Smooth muscle cell (in vitro differentiated cells): ENCODE results near the gene CD72. TPM values are rescaled to one million over a fixed set of nuclear protein-coding genes. Genes with fewer than 3 reads are reported as not detected.

Experiments used
- DNase-seq: peaks from one replicate; lab custom pipeline; 2025; ENCODE audit not compliant: unreplicated experiment; lab: John Stamatoyannopoulos, UW
- H2AFZ ChIP-seq: fragments of 200-600 bp; sonication (generic); 2 replicates; pipeline ENCODE4 v1.6.0; 2016; ENCODE audit warnings: antibody characterized with exemption, low read depth, mild to moderate bottlenecking
- H3F3A ChIP-seq: fragments of 200-600 bp; sonication (generic); 2 replicates; pipeline ENCODE4 v1.6.0; 2017; ENCODE audit warnings: antibody characterized with exemption, low read depth
- H3K27ac ChIP-seq: fragments of 200-600 bp; sonication (generic); 2 replicates; pipeline ENCODE4 v1.5.1; 2016; ENCODE audit warnings: low read depth, mild to moderate bottlenecking
- H3K27me3 ChIP-seq: fragments of 200-600 bp; sonication (generic); 2 replicates; pipeline ENCODE4 v1.6.1; 2016; ENCODE audit warnings: low read depth, mild to moderate bottlenecking
- H3K36me3 ChIP-seq: fragments of 200-600 bp; sonication (generic); 2 replicates; pipeline ENCODE4 v1.5.1; 2016; ENCODE audit warnings: low read depth
- H3K4me1 ChIP-seq: fragments of 200-600 bp; sonication (generic); 2 replicates; pipeline ENCODE4 v1.5.1; 2016; ENCODE audit warnings: low read depth
- H3K4me2 ChIP-seq: fragments of 200-600 bp; sonication (generic); 2 replicates; pipeline ENCODE4 v1.6.0; 2016; ENCODE audit warnings: mild to moderate bottlenecking
- H3K4me3 ChIP-seq: fragments of 200-600 bp; sonication (generic); 2 replicates; pipeline ENCODE4 v1.5.1; 2016; ENCODE audit warnings: mild to moderate bottlenecking
- H3K79me2 ChIP-seq: fragments of 200-600 bp; sonication (generic); 2 replicates; pipeline ENCODE4 v1.6.0; 2016; ENCODE audit warnings: low read depth, mild to moderate bottlenecking
- H3K9ac ChIP-seq: fragments of 200-600 bp; sonication (generic); 2 replicates; pipeline ENCODE4 v1.6.0; 2016; ENCODE audit warnings: low read depth
- H3K9me3 ChIP-seq: fragments of 200-600 bp; sonication (generic); replicated peaks from 2 replicates; pipeline ENCODE4 v1.5.1; 2016; ENCODE audit warnings: low read depth
- H4K20me1 ChIP-seq: fragments of 200-600 bp; sonication (generic); 2 replicates; pipeline ENCODE4 v1.6.0; 2016; ENCODE audit warnings: low read depth
- CTCF ChIP-seq: fragments of 200-600 bp; sonication (generic); IDR thresholded peaks from 2 replicates; pipeline ENCODE4 v1.5.1; 2017; ENCODE audit warnings: borderline replicate concordance, mild to moderate bottlenecking, antibody characterized with exemption; ENCODE audit not compliant: insufficient read depth, poor library complexity, severe bottlenecking
- WGBS: methylation state at CpG from one replicate; pipeline ENCODE4 v1.1.7; 2016; ENCODE audit warnings: low lambda C conversion rate; 5-methylcytosine and 5-hydroxymethylcytosine counted together
- polyA plus RNA-seq: library from polyadenylated mRNA; unstranded; fragments of >200 nt; fragmentation: Nextera tagmentation; extraction: Ambion mirVana; gene quantifications from 2 replicates; pipeline ENCODE4 v1.2.1, GENCODE V29; 2016
- total RNA-seq: library from RNA; depleted of rRNA; stranded (reverse); fragments of >200 nt; gene quantifications from 2 replicates; pipeline ENCODE4 v1.2.3, GENCODE V29; 2014

Gene CD72
- 0.45 and 3.0 TPM in 2 replicates for total RNA-seq
- 2.9 and 3.9 TPM in 2 replicates for polyA plus RNA-seq

GRCh38 chr9:35618325-35618727, at the start of gene CD72:
CD72 (minus strand) TSS chr9:35618413; CDS start chr9:35618303, 110 bp downstream.
- no peak for TF ChIP-seq CTCF
- WGBS, result 87% methylated on average over 7 of the region's 7 CpGs
- DNase-seq, result no peak
- no peaks in the 10 kb centered on the region for H3K79me2 ChIP-seq
- H3K4me2 ChIP-seq, result peak within 1 kb of the TSS; percentile 78
- H4K20me1 ChIP-seq, result no peaks in the 10 kb centered on the region
- peaks cover 3% of the 10 kb centered on the region for H3K4me1 ChIP-seq
- H2AFZ ChIP-seq, result peak within 1 kb of the TSS; percentile 77
- H3K36me3 ChIP-seq, result no peaks in the 10 kb centered on the region
- H3F3A ChIP-seq, result no peaks in the 10 kb centered on the region
- peaks cover 50% of the 10 kb centered on the region for H3K27me3 ChIP-seq
- no peak within 1 kb of the TSS for H3K27ac ChIP-seq
- H3K4me3 ChIP-seq, result peak within 1 kb of the TSS; percentile 40
- no peaks in the 10 kb centered on the region for H3K9me3 ChIP-seq
- no peak within 1 kb of the TSS for H3K9ac ChIP-seq

GRCh38 chr9:35667939-35668338, 49.7 kb upstream of the CD72 start:
- WGBS, result 91% methylated on average over 3 of the region's 3 CpGs
- DNase-seq, result no peak
- no peak overlapping the region for H2AFZ ChIP-seq
- H3K36me3 ChIP-seq, result no peaks in the 10 kb centered on the region
- no peaks in the 10 kb centered on the region for H3K79me2 ChIP-seq
- H3F3A ChIP-seq, result no peaks in the 10 kb centered on the region
- no peak overlapping the region for H3K9ac ChIP-seq
- H3K9me3 ChIP-seq, result no peaks in the 10 kb centered on the region
- no peak overlapping the region for H3K4me3 ChIP-seq
- H4K20me1 ChIP-seq, result no peaks in the 10 kb centered on the region
- peaks cover 8% of the 10 kb centered on the region for H3K4me1 ChIP-seq
- no peak for TF ChIP-seq CTCF
- no peaks in the 10 kb centered on the region for H3K27me3 ChIP-seq
- no peak overlapping the region for H3K4me2 ChIP-seq
- no peak overlapping the region for H3K27ac ChIP-seq

- H3K4me2 ChIP-seq, result no peak overlapping the region
- H3K27ac ChIP-seq, result no peak overlapping the region
- over 99% methylated on average over 5 of the region's 5 CpGs for WGBS
- H3K4me3 ChIP-seq, result no peak overlapping the region
- peaks cover 8% of the 10 kb centered on the region for H3K4me1 ChIP-seq
- H3F3A ChIP-seq, result no peaks in the 10 kb centered on the region
- no peak overlapping the region for H2AFZ ChIP-seq
- DNase-seq, result no peak
- no peaks in the 10 kb centered on the region for H3K9me3 ChIP-seq
- no peaks in the 10 kb centered on the region for H3K79me2 ChIP-seq
- no peaks in the 10 kb centered on the region for H4K20me1 ChIP-seq
- TF ChIP-seq CTCF, result no peak
- no peak overlapping the region for H3K9ac ChIP-seq
- H3K27me3 ChIP-seq, result no peaks in the 10 kb centered on the region
- H3K36me3 ChIP-seq, result no peaks in the 10 kb centered on the region
Observed at GRCh38 chr9:35666549-35666948, 48.3 kb upstream of the CD72 start.

- H3K4me2 ChIP-seq, result no peak overlapping the region
- H3K4me3 ChIP-seq, result no peak overlapping the region
- no peaks in the 10 kb centered on the region for H3K9me3 ChIP-seq
- H2AFZ ChIP-seq, result no peak overlapping the region
- H4K20me1 ChIP-seq, result no peaks in the 10 kb centered on the region
- DNase-seq, result no peak
- no peaks in the 10 kb centered on the region for H3K36me3 ChIP-seq
- H3K79me2 ChIP-seq, result no peaks in the 10 kb centered on the region
- no peak for TF ChIP-seq CTCF
- H3K27ac ChIP-seq, result no peak overlapping the region
- no peak overlapping the region for H3K9ac ChIP-seq
- 100% methylated on average over 1 of the region's 1 CpG for WGBS
- no peaks in the 10 kb centered on the region for H3F3A ChIP-seq
- H3K4me1 ChIP-seq, result peaks cover 8% of the 10 kb centered on the region
- no peaks in the 10 kb centered on the region for H3K27me3 ChIP-seq
Observed at GRCh38 chr9:35666045-35666444, 47.8 kb upstream of the CD72 start.
